ENCODE data around the gene DICER1. TPM values are rescaled to one million over a fixed set of nuclear protein-coding genes. Genes with fewer than 3 reads are reported as not detected.
"Not testable (repeated sequence)": the region's sequence is repeated elsewhere in the genome, so short reads cannot be mapped to it uniquely, and the experiment has no call there.

Gene DICER1
- polyA plus RNA-seq, 4 donors = 46.1 to 60.9 (median 53.6) TPM

- DNase-seq (ENCODE audit: low read depth in 4 of 4, low spot score in 3 of 4) = no peak
Measured at GRCh38 chr14:95153866-95154265, 3.5 kb downstream of the DICER1 start.

- DNase-seq (ENCODE audit: low read depth in 4 of 4, low spot score in 3 of 4) = no peak
Measured at GRCh38 chr14:95151561-95151960, 5.8 kb downstream of the DICER1 start.

DNA sequence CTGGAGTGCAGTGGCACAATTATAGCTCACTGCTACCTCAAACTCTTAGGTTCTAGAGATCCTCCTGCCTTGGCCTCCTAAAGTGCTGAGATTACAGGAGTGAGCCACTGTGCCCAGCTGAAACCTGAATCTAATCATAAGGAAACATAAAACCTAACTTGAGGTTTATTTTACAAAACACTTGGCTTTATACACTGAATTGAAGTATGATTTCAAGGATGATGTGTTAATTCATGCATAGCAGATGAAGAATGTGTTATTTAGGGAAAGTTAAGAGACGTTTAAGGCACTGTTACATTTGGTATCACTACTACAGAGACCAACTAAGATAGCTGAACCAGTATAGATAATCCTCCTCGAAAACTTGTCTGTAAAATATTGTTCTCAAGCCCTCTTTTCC lies 6.4 kb downstream of the DICER1 start:
- no peak for DNase-seq (ENCODE audit: low read depth in 4 of 4, low spot score in 3 of 4)

GRCh38 chr14:95149441-95149840 lies 7.9 kb downstream of the DICER1 start:
- DNase-seq (ENCODE audit: low read depth in 4 of 4, low spot score in 3 of 4) = no peak

DNA sequence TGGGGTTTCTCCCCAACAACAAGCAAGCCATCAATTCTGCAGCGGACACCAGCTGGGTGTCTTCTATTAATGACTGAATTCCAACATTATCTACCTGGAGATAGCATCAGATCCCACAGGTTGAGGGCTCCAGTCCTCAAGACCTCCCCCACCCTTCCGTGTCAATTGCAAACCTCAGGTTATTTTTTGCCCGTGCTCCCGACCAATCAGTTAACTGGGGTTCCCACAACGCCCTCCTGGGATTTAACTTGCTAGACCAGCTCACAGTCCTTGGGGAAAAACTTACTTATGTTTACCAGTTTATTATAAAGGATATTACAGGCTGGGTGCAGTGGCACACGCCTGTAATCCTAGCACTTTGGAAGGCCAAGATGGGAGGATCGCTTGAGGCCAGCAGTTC lies 9.7 kb downstream of the DICER1 start:
- no peak for DNase-seq (ENCODE audit: low read depth in 4 of 4, low spot score in 3 of 4)

DNA sequence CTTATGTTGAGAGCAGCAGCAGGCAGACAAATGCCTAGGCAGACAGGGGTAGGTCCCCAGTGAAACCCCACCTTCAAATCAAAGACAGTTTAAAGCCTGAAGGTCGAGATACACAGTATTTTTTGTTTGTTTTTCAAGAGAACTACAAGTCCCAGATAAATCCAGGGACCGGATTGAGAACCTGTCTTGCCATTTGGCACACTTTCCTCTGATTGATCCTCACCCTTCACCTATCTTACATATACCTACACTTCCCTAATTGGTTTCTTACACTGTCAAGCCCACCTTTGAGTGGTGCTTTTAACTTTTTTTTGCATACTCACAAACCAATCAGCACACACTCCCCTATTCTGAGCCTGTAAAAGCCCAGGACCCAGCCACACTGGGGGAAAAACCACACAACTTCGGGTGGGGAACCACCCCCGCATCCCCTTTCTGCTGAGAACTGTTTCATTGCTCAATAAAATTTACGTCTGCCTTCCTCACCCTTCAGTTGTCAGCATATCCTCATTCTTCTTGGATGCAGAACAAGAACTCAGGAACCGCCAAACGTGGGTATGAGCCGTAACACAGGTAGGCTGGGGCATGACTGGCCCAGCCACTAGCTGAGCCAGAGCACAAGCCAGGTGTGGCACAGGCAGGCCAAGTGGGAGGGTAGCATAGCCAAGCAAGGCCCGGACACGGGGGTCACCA lies 11.1 kb downstream of the DICER1 start:
- no peak for DNase-seq (ENCODE audit: low read depth in 4 of 4, low spot score in 3 of 4)

DNA sequence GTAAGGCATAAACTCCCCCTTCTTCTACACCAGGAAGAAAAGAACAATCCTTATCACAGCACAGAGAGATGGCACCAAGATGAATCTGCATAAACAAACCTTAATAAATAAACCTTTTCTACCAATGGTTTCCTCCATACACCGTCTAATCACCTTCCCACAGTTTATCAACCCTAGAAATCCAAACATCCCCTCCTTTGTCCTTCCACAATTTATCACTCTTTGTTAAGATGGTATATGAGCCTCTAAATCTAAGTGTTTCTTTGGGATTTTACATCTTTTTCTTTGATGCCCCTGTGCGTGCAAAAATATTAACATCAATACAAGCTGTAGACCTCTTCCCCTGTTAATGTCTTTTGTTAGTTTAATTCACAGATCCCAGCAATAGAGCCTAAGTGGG lies 12.5 kb downstream of the DICER1 start:
- no peak for DNase-seq (ENCODE audit: low read depth in 4 of 4, low spot score in 3 of 4)

DNA sequence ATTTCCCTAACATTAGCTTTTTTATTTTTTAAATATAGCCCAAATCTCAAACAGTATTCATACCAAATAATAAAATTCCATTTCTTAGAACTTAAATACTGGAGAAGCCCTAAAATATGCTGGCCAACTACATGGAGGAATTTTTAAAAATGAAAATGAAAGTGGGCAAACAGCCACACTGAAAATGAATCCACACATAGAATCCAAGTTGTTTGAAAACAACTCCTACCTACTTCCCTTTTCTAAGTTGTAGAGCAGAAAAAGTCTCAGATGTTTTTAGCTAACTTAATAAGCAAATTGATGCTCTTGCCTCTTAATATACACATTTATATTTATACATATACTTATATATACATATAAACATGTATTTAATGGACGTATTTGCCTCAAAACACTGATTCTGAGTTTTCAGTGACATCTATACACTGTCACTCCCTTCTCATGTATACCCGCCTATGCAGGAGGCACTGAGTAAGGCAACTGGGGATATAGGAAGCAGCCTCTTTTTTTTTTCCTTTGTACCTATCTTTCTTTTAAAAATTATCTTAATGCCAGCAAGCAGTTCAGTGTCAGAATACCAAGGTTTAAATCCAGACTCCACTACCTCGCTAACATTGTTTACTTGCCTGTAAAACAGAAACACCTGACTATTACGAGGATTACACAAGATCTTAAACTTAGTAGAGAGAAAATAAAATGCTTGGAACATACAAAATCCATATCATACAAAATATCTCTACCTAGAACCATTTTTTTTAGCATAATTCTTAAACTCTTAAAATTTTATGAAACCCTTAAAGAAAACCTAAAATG lies 13.3 kb downstream of the DICER1 start:
- no peak for DNase-seq (ENCODE audit: low read depth in 4 of 4, low spot score in 3 of 4)

GRCh38 chr14:95142208-95142607 lies 15.1 kb downstream of the DICER1 start:
- DNase-seq (ENCODE audit: low read depth in 4 of 4, low spot score in 3 of 4) = no peak

DNA sequence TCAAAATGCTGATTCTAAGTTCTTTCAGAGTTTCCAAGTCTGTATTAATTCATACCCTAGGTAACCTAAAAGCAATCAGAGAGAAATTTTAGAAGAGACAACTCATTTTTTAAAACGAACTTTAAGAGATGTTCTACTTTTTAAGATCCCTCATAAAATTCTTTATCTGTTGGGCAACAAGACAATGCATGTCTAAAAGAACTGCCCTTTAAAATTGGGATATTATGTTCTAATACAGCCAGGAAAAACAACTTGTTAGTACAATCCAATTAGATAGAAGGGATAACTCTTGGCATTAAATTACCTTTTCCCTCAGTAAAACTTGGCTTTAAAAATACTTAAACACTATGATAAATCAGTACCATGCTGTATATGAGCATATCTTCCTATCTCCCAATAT lies 15.6 kb downstream of the DICER1 start:
- DNase-seq (ENCODE audit: low read depth in 4 of 4, low spot score in 3 of 4) = no peak

- DNase-seq (ENCODE audit: low read depth in 4 of 4, low spot score in 3 of 4) = no peak
Measured at GRCh38 chr14:95140060-95140858, 17.1 kb downstream of the DICER1 start.

GRCh38 chr14:95138876-95139275 lies 18.5 kb downstream of the DICER1 start:
- no peak for DNase-seq (ENCODE audit: low read depth in 4 of 4, low spot score in 3 of 4)

- not testable (repeated sequence) for DNase-seq (ENCODE audit: low read depth in 4 of 4, low spot score in 3 of 4)
Measured at GRCh38 chr14:95138455-95138854, 18.9 kb downstream of the DICER1 start.

DNA sequence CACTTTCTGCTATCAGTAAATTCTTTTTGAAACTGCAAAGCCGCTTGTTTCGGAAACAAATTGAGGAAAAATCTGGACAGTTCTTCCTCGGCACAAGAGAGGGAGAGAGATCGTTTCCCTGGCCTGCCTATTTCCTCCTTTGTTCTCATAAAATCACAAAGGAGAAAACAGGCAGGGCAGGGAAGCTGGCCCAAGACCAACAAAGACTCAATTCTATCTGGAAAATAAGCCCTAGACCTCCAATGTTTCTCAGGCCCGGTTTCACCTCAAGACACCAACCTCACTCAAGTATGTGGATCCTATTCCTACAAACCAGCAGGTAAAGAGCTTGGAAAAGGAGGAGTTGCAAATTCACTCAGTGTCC lies 19.5 kb downstream of the DICER1 start:
- no peak for DNase-seq (ENCODE audit: low read depth in 4 of 4, low spot score in 3 of 4)

- no peak for DNase-seq (ENCODE audit: low read depth in 4 of 4, low spot score in 3 of 4)
Measured at GRCh38 chr14:95137164-95137803, 20.0 kb downstream of the DICER1 start.

GRCh38 chr14:95136631-95137030 lies 20.7 kb downstream of the DICER1 start:
- DNase-seq (ENCODE audit: low read depth in 4 of 4, low spot score in 3 of 4) = no peak

DNA sequence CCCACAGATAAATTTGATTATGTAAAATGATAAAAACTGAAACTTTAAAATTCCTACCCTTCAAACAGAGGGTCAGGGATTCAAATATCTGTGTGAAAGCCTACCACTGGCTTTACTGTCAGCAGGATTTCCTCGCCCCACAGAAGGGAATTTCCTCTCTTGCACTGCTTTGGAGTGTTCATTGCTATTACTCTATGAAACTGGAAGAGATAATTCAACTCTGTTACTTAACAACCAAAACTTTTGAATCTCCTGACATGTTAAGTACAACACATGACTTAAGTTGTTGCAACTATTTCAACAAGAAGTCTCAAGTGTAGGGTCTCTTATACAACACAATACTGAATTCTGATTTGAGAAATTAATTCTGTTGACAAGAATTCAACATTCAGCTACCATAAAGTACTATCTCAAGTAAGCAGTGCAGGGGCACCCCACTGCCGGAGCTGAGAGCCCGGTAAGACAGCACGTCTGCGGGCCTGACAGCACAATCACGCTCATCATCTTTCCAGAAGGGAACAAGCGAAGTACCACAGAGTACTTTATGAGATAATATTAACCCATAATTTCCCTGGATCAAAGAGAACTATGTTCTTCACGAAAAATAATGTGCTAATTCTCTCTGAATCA lies 22.9 kb downstream of the DICER1 start:
- no peak for DNase-seq (ENCODE audit: low read depth in 4 of 4, low spot score in 3 of 4)

DNA sequence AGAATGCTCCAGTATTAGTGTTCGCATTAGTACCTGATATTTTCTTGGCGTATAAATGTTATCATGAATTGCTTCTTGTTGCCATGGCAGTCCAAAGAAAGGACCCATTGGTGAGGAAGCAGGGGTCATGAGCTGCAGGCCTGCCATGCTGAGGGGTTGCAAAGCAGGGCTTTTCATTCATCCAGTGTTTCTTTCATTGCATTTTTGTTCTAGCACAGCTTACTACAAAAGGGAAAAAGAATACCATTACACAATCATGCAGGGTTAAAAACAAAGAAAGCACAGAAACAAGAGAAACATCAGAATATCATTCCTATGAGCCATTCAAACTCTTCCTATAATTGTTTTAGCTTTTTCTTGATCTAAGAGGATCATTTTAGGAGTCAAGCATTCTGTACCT lies 24.0 kb downstream of the DICER1 start:
- no peak for DNase-seq (ENCODE audit: low read depth in 4 of 4, low spot score in 3 of 4)

- DNase-seq (ENCODE audit: low read depth in 4 of 4, low spot score in 3 of 4) = no peak
Measured at GRCh38 chr14:95132760-95133159, 24.6 kb downstream of the DICER1 start.

GRCh38 chr14:95130549-95130948 lies 26.8 kb downstream of the DICER1 start:
- DNase-seq (ENCODE audit: low read depth in 4 of 4, low spot score in 3 of 4) = no peak

Measured in right renal pelvis (tissue), 4 donors.